GM23338 (cell line): ENCODE measurements around the gene EFEMP1. TPM values are rescaled to one million over a fixed set of nuclear protein-coding genes. Genes with fewer than 3 reads are reported as not detected.

Experiments used
- ATAC-seq: fragments of 200-7000 bp; cut with Tn5 transposase; 3 replicates; pipeline ENCODE4 v1.9.1; 2020
- DNase-seq: peaks from one replicate; pipeline ENCODE4 v3.0.0-alpha.2; 2015; ENCODE audit warnings: low spot score
- H2AFZ ChIP-seq: fragments of 200-600 bp; sonication (generic); 2 replicates; pipeline ENCODE4 v1.8.0; 2016; ENCODE audit warnings: antibody characterized with exemption, mild to moderate bottlenecking, moderate library complexity
- H3F3A ChIP-seq: fragments of 200-600 bp; sonication (generic); replicated peaks from 2 replicates; pipeline ENCODE4 v1.8.0; 2017; ENCODE audit warnings: antibody characterized with exemption, mixed run types, low read depth
- H3K27ac ChIP-seq: fragments of 200-600 bp; sonication (generic); 2 replicates; pipeline ENCODE4 v1.6.1; 2016; ENCODE audit warnings: low read depth
- H3K27me3 ChIP-seq: fragments of 200-600 bp; sonication (generic); 2 replicates; pipeline ENCODE4 v1.8.0; 2016; ENCODE audit warnings: mild to moderate bottlenecking, mixed run types, moderate library complexity; ENCODE audit not compliant: insufficient read depth
- H3K36me3 ChIP-seq: fragments of 200-600 bp; sonication (generic); 2 replicates; pipeline ENCODE4 v1.8.0; 2016; ENCODE audit warnings: mild to moderate bottlenecking; ENCODE audit not compliant: insufficient read depth
- H3K4me1 ChIP-seq: fragments of 200-600 bp; sonication (generic); 2 replicates; pipeline ENCODE4 v1.8.0; 2016; ENCODE audit warnings: mild to moderate bottlenecking, moderate library complexity; ENCODE audit not compliant: insufficient read depth
- H3K4me2 ChIP-seq: fragments of 200-600 bp; sonication (generic); 2 replicates; pipeline ENCODE4 v1.7.1; 2017; ENCODE audit warnings: mixed run types
- H3K4me3 ChIP-seq: fragments of 200-600 bp; sonication (generic); 2 replicates; pipeline ENCODE4 v1.6.1; 2016; ENCODE audit warnings: mixed run types
- H3K79me2 ChIP-seq: fragments of 200-600 bp; sonication (generic); replicated peaks from 2 replicates; pipeline ENCODE4 v1.8.0; 2017; ENCODE audit warnings: mild to moderate bottlenecking; ENCODE audit not compliant: insufficient read depth
- H3K9me2 ChIP-seq: fragments of 200-600 bp; sonication (generic); 2 replicates; pipeline ENCODE4 v1.8.0; 2017; ENCODE audit not compliant: insufficient read depth
- H4K20me1 ChIP-seq: fragments of 200-600 bp; sonication (generic); replicated peaks from 2 replicates; pipeline ENCODE4 v1.8.0; 2017; ENCODE audit warnings: mild to moderate bottlenecking; ENCODE audit not compliant: insufficient read depth
- H3K27ac Mint-ChIP-seq: 2 replicates; pipeline ENCODE4 v1.8.0; 2020; ENCODE audit warnings: inconsistent platforms, mild to moderate bottlenecking, moderate library complexity, mixed read lengths
- H3K27me3 Mint-ChIP-seq: 3 replicates; pipeline ENCODE4 v1.8.0; 2022; ENCODE audit warnings: low read depth, mild to moderate bottlenecking, moderate library complexity, mixed read lengths, inconsistent platforms; ENCODE audit not compliant: insufficient read depth, poor library complexity
- H3K36me3 Mint-ChIP-seq: 3 replicates; pipeline ENCODE4 v1.8.0; 2021; ENCODE audit warnings: low read depth, mild to moderate bottlenecking, inconsistent platforms, moderate library complexity, mixed read lengths
- H3K4me1 Mint-ChIP-seq: 3 replicates; pipeline ENCODE4 v1.8.0; 2020; ENCODE audit warnings: mild to moderate bottlenecking, inconsistent platforms, mixed read lengths
- H3K4me3 Mint-ChIP-seq: 3 replicates; pipeline ENCODE4 v1.8.0; 2021; ENCODE audit warnings: moderate library complexity, mild to moderate bottlenecking, inconsistent platforms, mixed read lengths
- H3K9me3 Mint-ChIP-seq: 3 replicates; pipeline ENCODE4 v1.8.0; 2020; ENCODE audit warnings: moderate library complexity, mild to moderate bottlenecking, inconsistent platforms, mixed read lengths
- EZH2 ChIP-seq: fragments of 200-600 bp; sonication (generic); IDR thresholded peaks from one replicate; pipeline ENCODE4 v1.8.0; 2017; ENCODE audit warnings: antibody characterized with exemption, mild to moderate bottlenecking, low read depth; ENCODE audit not compliant: unreplicated experiment
- EZH2phosphoT487 ChIP-seq: fragments of 200-600 bp; sonication (generic); IDR thresholded peaks from one replicate; pipeline ENCODE4 v1.8.1; 2018; ENCODE audit warnings: antibody characterized with exemption; ENCODE audit not compliant: unreplicated experiment
- JUNB ChIP-seq: IDR thresholded peaks from one replicate; pipeline ENCODE4 v1.6.1; 2016; ENCODE audit warnings: antibody characterized with exemption; ENCODE audit not compliant: unreplicated experiment
- NANOG ChIP-seq: IDR thresholded peaks from 2 replicates; pipeline ENCODE4 v1.6.1; 2016; ENCODE audit warnings: antibody characterized with exemption, borderline replicate concordance
- POLR2AphosphoS5 ChIP-seq: IDR thresholded peaks from 2 replicates; pipeline ENCODE4 v1.6.1; 2016; ENCODE audit warnings: antibody characterized with exemption, low read depth
- ZNF114 ChIP-seq: fragments of 250-450 bp; sonication (Bioruptor Pico); IDR thresholded peaks from 2 replicates; pipeline ENCODE4 v1.5.0; 2020; ENCODE audit warnings: mild to moderate bottlenecking, moderate library complexity
- ZNF331 ChIP-seq: fragments of 250-450 bp; sonication (Bioruptor Pico); IDR thresholded peaks from 2 replicates; pipeline ENCODE4 v1.5.0; 2020; ENCODE audit warnings: low read depth, mild to moderate bottlenecking, moderate library complexity
- polyA plus RNA-seq: library from polyadenylated mRNA; unstranded; fragments of >200 nt; fragmentation: Nextera tagmentation; extraction: Ambion mirVana; gene quantifications from 2 replicates; pipeline ENCODE4 v1.2.1, GENCODE V29; 2016
- total RNA-seq: library from RNA; depleted of rRNA; stranded (reverse); fragments of >200 nt; shearing (Covaris generic); gene quantifications from 2 replicates; pipeline ENCODE4 v1.2.3, GENCODE V29; 2014
- TF ChIP-seq, protein P1 (sequence below): IDR thresholded peaks from 2 replicates; pipeline ENCODE4 v1.6.1; 2016; ENCODE audit warnings: antibody characterized with exemption
- TF ChIP-seq, protein P2 (sequence below): IDR thresholded peaks from one replicate; pipeline ENCODE4 v1.6.1; 2018; ENCODE audit warnings: antibody characterized with exemption; ENCODE audit not compliant: unreplicated experiment
- TF ChIP-seq, protein P3 (sequence below), 2 experiments: fragments of 200-600 bp in 1 of 2; sonication (generic) in 1 of 2; conservative IDR thresholded peaks; 2 replicates each; pipeline versions ENCODE4 v1.5.1 to v1.6.1; 2016 to 2017; ENCODE audit warnings: antibody characterized with exemption in 2 of 2, low read depth in 2 of 2, mild to moderate bottlenecking in 2 of 2, moderate library complexity in 1 of 2

Gene EFEMP1
- total and polyA plus RNA-seq, 2 experiments from 2014 or later, result 12.6 to 22.5 TPM

DNA sequence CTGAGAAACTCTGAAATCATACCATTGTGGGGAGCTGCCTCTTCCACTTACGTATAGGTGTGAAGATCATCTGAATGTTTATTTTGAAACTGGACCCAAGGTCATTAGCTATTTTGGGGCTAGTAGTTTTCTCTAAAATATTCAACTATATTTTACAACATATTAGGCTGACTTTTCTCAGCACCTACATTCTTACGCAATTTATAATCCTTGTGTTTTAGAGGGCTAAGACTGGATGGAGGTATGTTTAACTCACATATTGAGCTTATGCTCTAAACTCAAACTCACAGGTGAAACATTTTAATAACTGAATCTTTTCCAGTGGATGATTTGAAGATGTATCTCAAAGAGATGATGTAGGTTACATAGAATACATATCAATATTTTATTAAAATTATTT is 49.2 kb downstream of the EFEMP1 start:
- H4K20me1 ChIP-seq, result 0 out of 2 replicates have a peak, but pooled peaks cover 5% of the 10 kb centered on the region
- H3K4me1 Mint-ChIP-seq, result no peaks in the 10 kb centered on the region
- H3K4me3 ChIP-seq, result no peak overlapping the region
- H3K36me3 ChIP-seq, result no peaks in the 10 kb centered on the region
- no peak overlapping the region for H2AFZ ChIP-seq
- DNase-seq (no peak), ATAC-seq (no peak)
- TF ChIP-seq ZNF331 (no peak), EZH2 (no peak), POLR2AphosphoS5 (no peak), ZNF114 (CRISPR knock-in tag) (no peak)
- TF ChIP-seq, protein P1, sequence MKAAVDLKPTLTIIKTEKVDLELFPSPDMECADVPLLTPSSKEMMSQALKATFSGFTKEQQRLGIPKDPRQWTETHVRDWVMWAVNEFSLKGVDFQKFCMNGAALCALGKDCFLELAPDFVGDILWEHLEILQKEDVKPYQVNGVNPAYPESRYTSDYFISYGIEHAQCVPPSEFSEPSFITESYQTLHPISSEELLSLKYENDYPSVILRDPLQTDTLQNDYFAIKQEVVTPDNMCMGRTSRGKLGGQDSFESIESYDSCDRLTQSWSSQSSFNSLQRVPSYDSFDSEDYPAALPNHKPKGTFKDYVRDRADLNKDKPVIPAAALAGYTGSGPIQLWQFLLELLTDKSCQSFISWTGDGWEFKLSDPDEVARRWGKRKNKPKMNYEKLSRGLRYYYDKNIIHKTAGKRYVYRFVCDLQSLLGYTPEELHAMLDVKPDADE, result no peak
- H3K36me3 Mint-ChIP-seq, result no peaks in the 10 kb centered on the region
- H3K27ac Mint-ChIP-seq, result no peak overlapping the region
- H3K4me1 ChIP-seq, result no peaks in the 10 kb centered on the region
- H3K9me3 Mint-ChIP-seq, result no peaks in the 10 kb centered on the region
- no peaks in the 10 kb centered on the region for H3K27me3 ChIP-seq
- H3K4me2 ChIP-seq, result no peak overlapping the region
- no peaks in the 10 kb centered on the region for H3K79me2 ChIP-seq
- H3K27ac ChIP-seq, result no peak overlapping the region
- H3K27me3 Mint-ChIP-seq, result no peaks in the 10 kb centered on the region
- no peaks in the 10 kb centered on the region for H3F3A ChIP-seq
- H3K9me2 ChIP-seq, result no peaks in the 10 kb centered on the region
- H3K4me3 Mint-ChIP-seq, result no peak overlapping the region

DNA sequence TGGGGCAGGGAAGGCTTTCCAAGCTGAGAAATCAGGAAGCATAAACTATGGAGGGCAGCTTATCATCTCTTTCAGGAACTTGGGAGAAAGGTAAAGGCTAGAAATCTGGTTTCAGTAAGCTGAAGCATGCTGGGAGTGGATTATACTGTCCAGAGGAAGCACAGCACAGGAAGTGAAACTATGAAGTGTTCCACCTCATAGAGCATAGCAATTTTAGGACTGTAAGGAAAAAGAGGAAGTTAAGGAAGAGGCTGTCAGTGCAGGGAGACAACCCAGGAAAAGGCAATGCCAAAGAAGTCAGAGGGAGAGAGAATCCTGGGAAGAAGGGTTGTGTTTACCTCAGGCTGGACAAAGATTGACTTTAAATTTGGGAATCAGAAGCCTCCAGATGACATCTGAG is 51.9 kb downstream of the EFEMP1 start:
- Histone ChIP-seq H3K79me2 (no peaks in the 10 kb centered on the region), H3F3A (no peaks in the 10 kb centered on the region), H3K9me2 (no peaks in the 10 kb centered on the region), H3K4me1 (no peaks in the 10 kb centered on the region), H2AFZ (no peak overlapping the region), H3K27ac (no peak overlapping the region), H3K27me3 (no peaks in the 10 kb centered on the region), H3K4me3 (no peak overlapping the region), H4K20me1 (0 out of 2 replicates have a peak, but pooled peaks cover 5% of the 10 kb centered on the region), H3K4me2 (no peak overlapping the region), H3K36me3 (no peaks in the 10 kb centered on the region)
- ATAC-seq, result no peak
- Mint-ChIP-seq H3K27me3 (no peaks in the 10 kb centered on the region), H3K27ac (no peak overlapping the region), H3K4me3 (no peak overlapping the region), H3K4me1 (no peaks in the 10 kb centered on the region), H3K9me3 (no peaks in the 10 kb centered on the region), H3K36me3 (no peaks in the 10 kb centered on the region)
- no peak for DNase-seq
- TF ChIP-seq EZH2phosphoT487, result no peak
- TF ChIP-seq, protein P1, result no peak
- TF ChIP-seq JUNB, result no peak
- TF ChIP-seq NANOG, result no peak
- TF ChIP-seq, protein P2, sequence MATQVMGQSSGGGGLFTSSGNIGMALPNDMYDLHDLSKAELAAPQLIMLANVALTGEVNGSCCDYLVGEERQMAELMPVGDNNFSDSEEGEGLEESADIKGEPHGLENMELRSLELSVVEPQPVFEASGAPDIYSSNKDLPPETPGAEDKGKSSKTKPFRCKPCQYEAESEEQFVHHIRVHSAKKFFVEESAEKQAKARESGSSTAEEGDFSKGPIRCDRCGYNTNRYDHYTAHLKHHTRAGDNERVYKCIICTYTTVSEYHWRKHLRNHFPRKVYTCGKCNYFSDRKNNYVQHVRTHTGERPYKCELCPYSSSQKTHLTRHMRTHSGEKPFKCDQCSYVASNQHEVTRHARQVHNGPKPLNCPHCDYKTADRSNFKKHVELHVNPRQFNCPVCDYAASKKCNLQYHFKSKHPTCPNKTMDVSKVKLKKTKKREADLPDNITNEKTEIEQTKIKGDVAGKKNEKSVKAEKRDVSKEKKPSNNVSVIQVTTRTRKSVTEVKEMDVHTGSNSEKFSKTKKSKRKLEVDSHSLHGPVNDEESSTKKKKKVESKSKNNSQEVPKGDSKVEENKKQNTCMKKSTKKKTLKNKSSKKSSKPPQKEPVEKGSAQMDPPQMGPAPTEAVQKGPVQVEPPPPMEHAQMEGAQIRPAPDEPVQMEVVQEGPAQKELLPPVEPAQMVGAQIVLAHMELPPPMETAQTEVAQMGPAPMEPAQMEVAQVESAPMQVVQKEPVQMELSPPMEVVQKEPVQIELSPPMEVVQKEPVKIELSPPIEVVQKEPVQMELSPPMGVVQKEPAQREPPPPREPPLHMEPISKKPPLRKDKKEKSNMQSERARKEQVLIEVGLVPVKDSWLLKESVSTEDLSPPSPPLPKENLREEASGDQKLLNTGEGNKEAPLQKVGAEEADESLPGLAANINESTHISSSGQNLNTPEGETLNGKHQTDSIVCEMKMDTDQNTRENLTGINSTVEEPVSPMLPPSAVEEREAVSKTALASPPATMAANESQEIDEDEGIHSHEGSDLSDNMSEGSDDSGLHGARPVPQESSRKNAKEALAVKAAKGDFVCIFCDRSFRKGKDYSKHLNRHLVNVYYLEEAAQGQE, result no peak
- TF ChIP-seq, protein P3, sequence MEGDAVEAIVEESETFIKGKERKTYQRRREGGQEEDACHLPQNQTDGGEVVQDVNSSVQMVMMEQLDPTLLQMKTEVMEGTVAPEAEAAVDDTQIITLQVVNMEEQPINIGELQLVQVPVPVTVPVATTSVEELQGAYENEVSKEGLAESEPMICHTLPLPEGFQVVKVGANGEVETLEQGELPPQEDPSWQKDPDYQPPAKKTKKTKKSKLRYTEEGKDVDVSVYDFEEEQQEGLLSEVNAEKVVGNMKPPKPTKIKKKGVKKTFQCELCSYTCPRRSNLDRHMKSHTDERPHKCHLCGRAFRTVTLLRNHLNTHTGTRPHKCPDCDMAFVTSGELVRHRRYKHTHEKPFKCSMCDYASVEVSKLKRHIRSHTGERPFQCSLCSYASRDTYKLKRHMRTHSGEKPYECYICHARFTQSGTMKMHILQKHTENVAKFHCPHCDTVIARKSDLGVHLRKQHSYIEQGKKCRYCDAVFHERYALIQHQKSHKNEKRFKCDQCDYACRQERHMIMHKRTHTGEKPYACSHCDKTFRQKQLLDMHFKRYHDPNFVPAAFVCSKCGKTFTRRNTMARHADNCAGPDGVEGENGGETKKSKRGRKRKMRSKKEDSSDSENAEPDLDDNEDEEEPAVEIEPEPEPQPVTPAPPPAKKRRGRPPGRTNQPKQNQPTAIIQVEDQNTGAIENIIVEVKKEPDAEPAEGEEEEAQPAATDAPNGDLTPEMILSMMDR (conservative IDR thresholded peaks at IDR 0.05; ENCODE audit: low read depth in 2 of 2), result no peak
- TF ChIP-seq ZNF114 (CRISPR knock-in tag), result no peak
- no peak for TF ChIP-seq EZH2
- TF ChIP-seq POLR2AphosphoS5, result no peak
